ENCODE data around the gene TUBGCP3. TPM values are rescaled to one million over a fixed set of nuclear protein-coding genes. Genes with fewer than 3 reads are reported as not detected.
A peak's percentile ranks its signal among the peaks of the same experiment; 100 is the strongest.

TUBGCP3 gene
- total and polyA plus RNA-seq, 2 donors from 2014 or later, result 9.1 to 33.2 TPM

DNA sequence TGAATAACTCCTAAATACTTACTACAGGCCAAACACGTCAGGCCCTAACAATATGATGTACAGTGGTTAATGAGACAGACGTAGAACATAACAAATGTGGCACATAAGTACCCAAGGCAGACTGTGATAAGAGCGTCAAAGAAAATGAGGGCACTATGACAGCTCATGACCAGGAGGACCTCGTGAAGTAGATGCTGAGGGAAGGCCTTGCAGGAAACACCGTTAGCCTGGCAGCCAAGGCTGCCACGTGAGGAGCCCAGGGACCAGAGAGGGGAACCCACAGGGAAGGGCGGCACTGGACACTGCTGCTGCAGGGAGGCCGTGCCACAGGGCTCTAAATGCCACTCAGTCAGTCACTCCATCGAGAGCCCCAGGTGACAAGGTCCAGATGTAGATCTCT is 5.7 kb downstream of the TUBGCP3 start:
- Histone ChIP-seq H3K4me3 (ENCODE audit: low read length in 3 of 3) (no peak overlapping the region), H3K36me3 (ENCODE audit: control insufficient read depth in 2 of 3, insufficient read depth in 3 of 3, low read length in 3 of 3) (no peaks in the 10 kb centered on the region), H3K9ac (ENCODE audit: low read length in 3 of 3) (no peak overlapping the region), H3K27me3 (ENCODE audit: control insufficient read depth, insufficient read depth, low read length) (no peaks in the 10 kb centered on the region), H3K27ac (ENCODE audit: low read depth in 2 of 2, low read length in 2 of 2) (peak overlapping the region in 1 of 2 donors; percentile 28), H3K9me3 (ENCODE audit: control insufficient read depth in 2 of 3, insufficient read depth in 1 of 3, low read length in 3 of 3) (no peaks in the 10 kb centered on the region), H3K4me1 (ENCODE audit: control insufficient read depth in 2 of 3, insufficient read depth in 2 of 3, low read depth in 1 of 3, low read length in 3 of 3) (peaks cover 0 to 12% (median 8%) of the 10 kb centered on the region in 3 donors)
- TF ChIP-seq, protein P1, sequence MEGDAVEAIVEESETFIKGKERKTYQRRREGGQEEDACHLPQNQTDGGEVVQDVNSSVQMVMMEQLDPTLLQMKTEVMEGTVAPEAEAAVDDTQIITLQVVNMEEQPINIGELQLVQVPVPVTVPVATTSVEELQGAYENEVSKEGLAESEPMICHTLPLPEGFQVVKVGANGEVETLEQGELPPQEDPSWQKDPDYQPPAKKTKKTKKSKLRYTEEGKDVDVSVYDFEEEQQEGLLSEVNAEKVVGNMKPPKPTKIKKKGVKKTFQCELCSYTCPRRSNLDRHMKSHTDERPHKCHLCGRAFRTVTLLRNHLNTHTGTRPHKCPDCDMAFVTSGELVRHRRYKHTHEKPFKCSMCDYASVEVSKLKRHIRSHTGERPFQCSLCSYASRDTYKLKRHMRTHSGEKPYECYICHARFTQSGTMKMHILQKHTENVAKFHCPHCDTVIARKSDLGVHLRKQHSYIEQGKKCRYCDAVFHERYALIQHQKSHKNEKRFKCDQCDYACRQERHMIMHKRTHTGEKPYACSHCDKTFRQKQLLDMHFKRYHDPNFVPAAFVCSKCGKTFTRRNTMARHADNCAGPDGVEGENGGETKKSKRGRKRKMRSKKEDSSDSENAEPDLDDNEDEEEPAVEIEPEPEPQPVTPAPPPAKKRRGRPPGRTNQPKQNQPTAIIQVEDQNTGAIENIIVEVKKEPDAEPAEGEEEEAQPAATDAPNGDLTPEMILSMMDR (IDR thresholded peaks at IDR 0.05; ENCODE audit: borderline replicate concordance, extremely low read depth, insufficient read depth), result no peak
- intact Hi-C loops (cut with DNase I), result no loop called here
- DNase-seq (no peak), FAIRE-seq (no peak)

DNA sequence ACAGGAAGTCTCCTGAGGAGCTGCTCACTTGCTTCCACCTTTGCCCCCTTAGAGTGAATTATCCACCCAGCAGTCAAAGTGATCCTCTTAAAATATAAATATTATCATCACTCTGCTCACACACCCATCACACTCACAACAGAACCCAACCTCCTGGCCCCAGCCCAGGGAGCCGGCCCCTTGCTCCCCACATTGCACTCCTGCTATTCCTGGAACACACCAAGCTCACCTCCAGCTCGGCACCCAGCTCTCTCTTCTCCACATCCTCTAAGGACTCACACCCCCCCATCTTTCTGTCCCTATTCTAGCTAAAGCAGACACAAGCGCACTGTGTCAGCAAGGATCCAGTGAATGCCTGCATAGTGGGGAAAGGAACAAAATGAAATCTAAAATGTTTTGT is 7.0 kb downstream of the TUBGCP3 start:
- H3K36me3 ChIP-seq (ENCODE audit: control insufficient read depth in 2 of 3, insufficient read depth in 3 of 3, low read length in 3 of 3), result no peaks in the 10 kb centered on the region
- no peak overlapping the region for H3K27ac ChIP-seq (ENCODE audit: low read depth in 2 of 2, low read length in 2 of 2)
- H3K9me3 ChIP-seq (ENCODE audit: control insufficient read depth in 2 of 3, insufficient read depth in 1 of 3, low read length in 3 of 3), result no peaks in the 10 kb centered on the region
- TF ChIP-seq, protein P1 (IDR thresholded peaks at IDR 0.05; ENCODE audit: borderline replicate concordance, extremely low read depth, insufficient read depth), result no peak
- peak overlapping the region in 2 of 3 donors; percentile 1 to 22 for H3K4me3 ChIP-seq (ENCODE audit: low read length in 3 of 3)
- intact Hi-C loops (cut with DNase I), result no loop called here
- H3K4me1 ChIP-seq (ENCODE audit: control insufficient read depth in 2 of 3, insufficient read depth in 2 of 3, low read depth in 1 of 3, low read length in 3 of 3), result peaks cover 0 to 11% (median 5%) of the 10 kb centered on the region in 3 donors
- H3K9ac ChIP-seq (ENCODE audit: low read length in 3 of 3), result no peak overlapping the region
- no peaks in the 10 kb centered on the region for H3K27me3 ChIP-seq (ENCODE audit: control insufficient read depth, insufficient read depth, low read length)
- no peak for FAIRE-seq
- no peak for DNase-seq

DNA sequence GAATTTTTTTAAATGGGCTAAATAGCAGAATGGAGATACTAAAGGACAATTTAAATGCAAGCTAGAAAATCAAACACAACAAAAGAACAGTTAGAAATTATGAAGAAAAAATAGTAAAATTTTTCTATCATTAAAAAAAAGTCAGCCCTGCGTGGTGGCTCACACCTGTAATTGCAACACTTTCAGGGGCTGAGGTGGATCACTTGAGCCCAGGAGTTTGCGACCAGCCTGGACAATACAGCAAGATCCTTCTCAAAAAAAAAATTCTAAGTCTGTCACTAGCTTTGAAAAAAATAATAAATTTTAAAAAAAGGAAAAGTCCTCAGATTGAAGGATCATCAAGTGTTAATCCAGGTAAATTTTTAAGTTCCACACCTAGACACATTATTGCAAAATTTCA is 7.7 kb downstream of the TUBGCP3 start:
- DNase-seq (no peak), FAIRE-seq (no peak)
- Histone ChIP-seq H3K4me1 (ENCODE audit: control insufficient read depth in 2 of 3, insufficient read depth in 2 of 3, low read depth in 1 of 3, low read length in 3 of 3) (peaks cover 0 to 18% (median 12%) of the 10 kb centered on the region in 3 donors), H3K27me3 (ENCODE audit: control insufficient read depth, insufficient read depth, low read length) (no peaks in the 10 kb centered on the region), H3K36me3 (ENCODE audit: control insufficient read depth in 2 of 3, insufficient read depth in 3 of 3, low read length in 3 of 3) (no peaks in the 10 kb centered on the region), H3K27ac (ENCODE audit: low read depth in 2 of 2, low read length in 2 of 2) (no peak overlapping the region), H3K9ac (ENCODE audit: low read length in 3 of 3) (no peak overlapping the region), H3K4me3 (ENCODE audit: low read length in 3 of 3) (peak overlapping the region in 1 of 3 donors; percentile 22), H3K9me3 (ENCODE audit: control insufficient read depth in 2 of 3, insufficient read depth in 1 of 3, low read length in 3 of 3) (no peaks in the 10 kb centered on the region)
- TF ChIP-seq, protein P1 (IDR thresholded peaks at IDR 0.05; ENCODE audit: borderline replicate concordance, extremely low read depth, insufficient read depth), result no peak
- intact Hi-C loops (cut with DNase I), result no loop called here

DNA sequence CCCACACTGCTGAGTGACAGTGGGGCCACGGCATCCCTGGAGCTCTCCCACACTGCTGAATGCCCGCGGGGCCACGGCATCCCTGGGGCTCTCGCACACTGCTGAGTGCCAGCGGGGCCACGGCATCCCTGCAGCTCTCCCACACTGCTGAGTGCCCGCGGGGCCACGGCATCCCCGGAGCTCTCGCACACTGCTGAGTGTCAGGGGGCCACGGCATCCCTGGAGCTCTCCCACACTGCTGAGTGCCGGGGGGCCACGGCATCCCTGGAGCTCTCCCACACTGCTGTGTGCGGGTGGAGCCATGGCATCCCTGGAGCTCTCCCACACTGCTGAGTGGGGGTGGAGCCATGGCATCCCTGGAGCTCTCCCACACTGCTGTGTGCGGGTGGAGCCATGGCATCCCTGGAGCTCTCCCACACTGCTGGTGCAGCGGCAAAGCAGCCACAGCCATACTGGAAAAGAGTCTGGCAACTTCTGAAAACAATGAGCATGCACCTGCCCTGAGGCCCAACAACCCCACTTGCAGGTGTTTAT is 8.6 kb downstream of the TUBGCP3 start:
- no peak for DNase-seq
- no peak overlapping the region for H3K4me3 ChIP-seq (ENCODE audit: low read length in 3 of 3)
- intact Hi-C loops (cut with DNase I), result no loop called here
- H3K27me3 ChIP-seq (ENCODE audit: control insufficient read depth, insufficient read depth, low read length), result no peaks in the 10 kb centered on the region
- H3K27ac ChIP-seq (ENCODE audit: low read depth in 2 of 2, low read length in 2 of 2), result no peak overlapping the region
- peaks cover 0 to 24% (median 21%) of the 10 kb centered on the region in 3 donors for H3K4me1 ChIP-seq (ENCODE audit: control insufficient read depth in 2 of 3, insufficient read depth in 2 of 3, low read depth in 1 of 3, low read length in 3 of 3)
- FAIRE-seq, result no peak
- TF ChIP-seq, protein P1 (IDR thresholded peaks at IDR 0.05; ENCODE audit: borderline replicate concordance, extremely low read depth, insufficient read depth), result no peak
- no peaks in the 10 kb centered on the region for H3K36me3 ChIP-seq (ENCODE audit: control insufficient read depth in 2 of 3, insufficient read depth in 3 of 3, low read length in 3 of 3)
- H3K9me3 ChIP-seq (ENCODE audit: control insufficient read depth in 2 of 3, insufficient read depth in 1 of 3, low read length in 3 of 3), result no peaks in the 10 kb centered on the region
- H3K9ac ChIP-seq (ENCODE audit: low read length in 3 of 3), result no peak overlapping the region
